GM19351 (cell line): Measurements from ENCODE around the gene CFB.
"Not testable (repeated sequence)": the region's sequence is repeated elsewhere in the genome, so short reads cannot be mapped to it uniquely, and the experiment has no call there.

Experiments used
- ATAC-seq: cut with Tn5 transposase; IDR thresholded peaks from one replicate; pipeline ENCODE4 v1.9.1; 2021; ENCODE audit warnings: mild to moderate bottlenecking, moderate library complexity; ENCODE audit not compliant: unreplicated experiment

CFB gene

GRCh38 chr6:31911826-31912585, 33.9 kb upstream of the CFB start:
- ATAC-seq = no peak

- no peak for ATAC-seq
Measured at GRCh38 chr6:31915351-31915750, 30.5 kb upstream of the CFB start.

- ATAC-seq = no peak
Measured at GRCh38 chr6:31915756-31916155, 30.1 kb upstream of the CFB start.

GRCh38 chr6:31918069-31918720, 27.7 kb upstream of the CFB start:
- ATAC-seq = no peak

- ATAC-seq = no peak
Measured at GRCh38 chr6:31919624-31920303, 26.1 kb upstream of the CFB start.

GRCh38 chr6:31920811-31921210, 25.1 kb upstream of the CFB start:
- no peak for ATAC-seq

GRCh38 chr6:31922942-31923341, 23.0 kb upstream of the CFB start:
- ATAC-seq = no peak

- ATAC-seq = no peak
Measured at GRCh38 chr6:31927242-31927862, 18.5 kb upstream of the CFB start, which contains the start of gene C2. Gene C2, plus strand, starts transcription at chr6:31927717. Its CDS starts 36 bp downstream, at chr6:31927753.

GRCh38 chr6:31927863-31928671, 17.8 kb upstream of the CFB start:
- ATAC-seq = no peak

- no peak for ATAC-seq
Measured at GRCh38 chr6:31928672-31928939, 17.3 kb upstream of the CFB start.

- ATAC-seq = no peak
Measured at GRCh38 chr6:31930962-31931361, 14.9 kb upstream of the CFB start.

GRCh38 chr6:31932137-31932536, 13.8 kb upstream of the CFB start:
- ATAC-seq = not testable (repeated sequence)

GRCh38 chr6:31933537-31933936, 12.4 kb upstream of the CFB start:
- ATAC-seq = no peak

- ATAC-seq = no peak
Measured at GRCh38 chr6:31935021-31935420, 10.9 kb upstream of the CFB start.

GRCh38 chr6:31935823-31936222, 10.1 kb upstream of the CFB start:
- ATAC-seq = no peak

GRCh38 chr6:31940256-31940664, 5.6 kb upstream of the CFB start:
- ATAC-seq = no peak

- ATAC-seq = no peak
Measured at GRCh38 chr6:31943742-31944141, 2.2 kb upstream of the CFB start.

GRCh38 chr6:31945154-31945506, 765 bp upstream of the CFB start:
- no peak for ATAC-seq

- ATAC-seq = no peak
Measured at GRCh38 chr6:31946370-31946885, 533 bp downstream of the CFB start.

GRCh38 chr6:31947070-31947675, 1.3 kb downstream of the CFB start:
- ATAC-seq = no peak
